Measurements from ENCODE around the gene SEMA4G. TPM values are rescaled to one million over a fixed set of nuclear protein-coding genes. Genes with fewer than 3 reads are reported as not detected.

The SEMA4G gene
- total and polyA plus RNA-seq, 2 of the 8 experiments (the other 6 are each of a cell fraction or from before 2014, with no cell fraction given), result 7.1 to 18.2 TPM

DNA sequence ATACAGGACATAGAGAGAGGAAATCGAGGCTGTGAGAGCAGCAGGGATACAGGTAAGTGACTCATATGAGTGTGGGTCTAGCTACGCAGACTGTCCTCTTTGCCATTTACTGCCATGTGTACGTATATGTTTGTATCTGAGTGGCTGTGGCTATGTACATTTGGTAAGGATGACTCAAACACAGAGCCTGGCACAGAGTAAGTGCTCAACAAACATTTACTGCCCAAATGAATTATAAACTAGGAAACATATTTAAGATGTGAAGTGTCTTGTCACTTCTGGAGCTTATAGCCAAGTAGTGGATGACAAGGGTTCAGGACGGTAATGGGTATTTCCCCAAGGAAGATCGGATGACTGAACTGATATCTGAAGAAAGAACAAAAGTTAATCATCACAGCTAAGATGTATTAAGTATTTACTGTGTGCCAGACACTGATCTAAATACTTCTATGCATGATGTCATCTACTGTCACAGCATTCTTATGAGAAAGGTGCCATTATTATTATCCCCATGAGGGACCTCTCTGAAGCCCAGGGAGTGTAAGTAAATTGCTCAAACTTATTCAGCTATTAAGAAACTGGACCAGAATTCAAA is 12.0 kb downstream of the SEMA4G start:
- Histone ChIP-seq H3K4ac (replicated peaks; ENCODE audit: insufficient read length, low read depth, low read length) (no peak overlapping the region), H3K18ac (ENCODE audit: extremely low read depth, low read length) (no peak overlapping the region), H2AK5ac (ENCODE audit: low read depth, low read length) (no peak overlapping the region), H3K14ac (ENCODE audit: insufficient read length) (no peak overlapping the region), H2BK5ac (ENCODE audit: low read depth, low read length) (no peak overlapping the region), H3K79me2 (ENCODE audit: control insufficient read depth in 1 of 2, insufficient read depth in 2 of 2, low read length in 2 of 2) (peaks cover 0 to 4% of the 10 kb centered on the region in 2 experiments; a peak in 1 of 4 replicates), H3K4me1 (replicated peaks in 1 of 4; ENCODE audit: control insufficient read depth in 3 of 4, insufficient read depth in 4 of 4, low read length in 3 of 4) (peaks cover 0 to under 1% (median 0%) of the 10 kb centered on the region in 4 experiments; a peak in 2 of 7 replicates), H3K27ac (ENCODE audit: low read depth, low read length) (no peak overlapping the region), H3K79me1 (ENCODE audit: low read depth, low read length) (0 out of 2 replicates have a peak, but pooled peaks cover 2% of the 10 kb centered on the region), H3K56ac (replicated peaks; ENCODE audit: insufficient read length, low read depth, low read length) (no peak overlapping the region), H4K5ac (ENCODE audit: insufficient read length, low read depth, low read length) (no peak overlapping the region), H4K91ac (replicated peaks; ENCODE audit: insufficient read length, low read length) (no peak overlapping the region), H3K9ac (replicated peaks in 1 of 4; ENCODE audit: extremely low read depth in 1 of 4, low read depth in 3 of 4, low read length in 3 of 4) (no peak overlapping the region), H3K27me3 (replicated peaks in 1 of 4; ENCODE audit: control insufficient read depth in 3 of 4, extremely low read depth in 1 of 4, insufficient read depth in 3 of 4, low read length in 3 of 4) (no peaks in the 10 kb centered on the region), H3K23ac (ENCODE audit: insufficient read length) (no peak overlapping the region), H3K4me2 (ENCODE audit: insufficient read depth in 1 of 2, low read depth in 2 of 2, low read length in 2 of 2) (no peak overlapping the region), H3K36me3 (ENCODE audit: control insufficient read depth in 2 of 4, insufficient read depth in 4 of 4, low read length in 3 of 4) (peaks cover 0 to 22% (median 5%) of the 10 kb centered on the region in 4 experiments; a peak in 4 of 8 replicates), H3K9me3 (ENCODE audit: insufficient read depth in 2 of 2, low read depth in 1 of 2, low read length in 1 of 2) (no peaks in the 10 kb centered on the region), H4K20me1 (replicated peaks in 1 of 2; ENCODE audit: control insufficient read depth in 1 of 2, insufficient read depth in 2 of 2, low read length in 2 of 2) (peaks cover 0 to 12% of the 10 kb centered on the region in 2 experiments), H2BK20ac (ENCODE audit: low read length) (no peak overlapping the region), H2BK12ac (ENCODE audit: low read depth, low read length) (no peak overlapping the region), H2BK120ac (replicated peaks; ENCODE audit: low read depth, low read length) (no peak overlapping the region), H2AFZ (ENCODE audit: low read length) (no peak overlapping the region), H4K8ac (ENCODE audit: extremely low read depth, insufficient read depth, low read length) (no peak overlapping the region), H3K4me3 (ENCODE audit: extremely low read depth in 1 of 4, insufficient read depth in 2 of 4, low read depth in 3 of 4, low read length in 4 of 4) (no peak overlapping the region), H2BK15ac (ENCODE audit: low read length) (no peak overlapping the region), H3K23me2 (ENCODE audit: low read depth, low read length) (no peaks in the 10 kb centered on the region)
- WGBS, 2 experiments (ENCODE audit: extremely low coverage in 1 of 2, insufficient coverage in 1 of 2, insufficient read length in 1 of 2, insufficient replicate concordance in 2 of 2, low coverage in 1 of 2, low lambda C conversion rate in 2 of 2, missing lambda C conversion rate in 1 of 2), result 86% methylated on average over 5 of the region's 5 CpGs; no CpG with 5 or more reads in 1 of the 2 experiments
- ChIA-PET POLR2A (ENCODE audit: partially characterized antibody) (interaction anchor here (1.9 kb wide), 1 partner anchor 13 kb away, joined by 6 read pairs; no protein-coding TSS in a partner anchor), CTCF (ENCODE audit: partially characterized antibody) (interaction anchor here (0.8 to 3.2 kb wide), 9 partner anchors 9 to 38 kb away, joined by 3 to 15 read pairs (median 5); no protein-coding TSS in a partner anchor)
- FAIRE-seq, result no peak
- no peak for DNase-seq (ENCODE audit: low read depth in 1 of 2, low spot score in 2 of 2)
- TF ChIP-seq CBX8 (IDR thresholded peaks at IDR 0.05; ENCODE audit: borderline replicate concordance, low read depth, low read length), result no peak
- TF ChIP-seq, protein P1, sequence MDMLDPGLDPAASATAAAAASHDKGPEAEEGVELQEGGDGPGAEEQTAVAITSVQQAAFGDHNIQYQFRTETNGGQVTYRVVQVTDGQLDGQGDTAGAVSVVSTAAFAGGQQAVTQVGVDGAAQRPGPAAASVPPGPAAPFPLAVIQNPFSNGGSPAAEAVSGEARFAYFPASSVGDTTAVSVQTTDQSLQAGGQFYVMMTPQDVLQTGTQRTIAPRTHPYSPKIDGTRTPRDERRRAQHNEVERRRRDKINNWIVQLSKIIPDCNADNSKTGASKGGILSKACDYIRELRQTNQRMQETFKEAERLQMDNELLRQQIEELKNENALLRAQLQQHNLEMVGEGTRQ (IDR thresholded peaks at IDR 0.05; ENCODE audit: low read length), result no peak
- no peak for TF ChIP-seq POLR2AphosphoS5 (IDR thresholded peaks at IDR 0.05; ENCODE audit: low read depth, low read length)
- no peak for TF ChIP-seq SP2 (IDR thresholded peaks at IDR 0.05; ENCODE audit: low read length)
- TF ChIP-seq CBX5 (IDR thresholded peaks at IDR 0.05; ENCODE audit: low read depth, low read length), result no peak
- TF ChIP-seq YY1 (IDR thresholded peaks at IDR 0.05; ENCODE audit: low read depth, low read length), result no peak
- TF ChIP-seq HDAC6 (IDR thresholded peaks at IDR 0.05; ENCODE audit: low read depth, low read length), result no peak
- TF ChIP-seq FOSL1 (IDR thresholded peaks at IDR 0.05; ENCODE audit: insufficient read depth, low read depth, low read length), result no peak
- no peak for TF ChIP-seq SP1 (IDR thresholded peaks at IDR 0.05; ENCODE audit: low read depth, low read length)
- TF ChIP-seq SIX5 (IDR thresholded peaks at IDR 0.05; ENCODE audit: low read depth, low read length), result no peak
- TF ChIP-seq JUND (IDR thresholded peaks at IDR 0.05; ENCODE audit: low read length), result no peak
- no peak for TF ChIP-seq PHF8 (conservative IDR thresholded peaks at IDR 0.05; ENCODE audit: low read depth, low read length)
- no peak for TF ChIP-seq KDM5A (IDR thresholded peaks at IDR 0.05; ENCODE audit: low read length)

Data from H1 (cell line).